GM04503 (cell line): ENCODE data around the gene KCNMA1.
"Not testable (repeated sequence)": the region's sequence is repeated elsewhere in the genome, so short reads cannot be mapped to it uniquely, and the experiment has no call there.

Experiments
- DNase-seq: peaks from one replicate; pipeline ENCODE4 v3.0.0-alpha.2; 2012; ENCODE audit warnings: low read depth

The KCNMA1 gene

DNA sequence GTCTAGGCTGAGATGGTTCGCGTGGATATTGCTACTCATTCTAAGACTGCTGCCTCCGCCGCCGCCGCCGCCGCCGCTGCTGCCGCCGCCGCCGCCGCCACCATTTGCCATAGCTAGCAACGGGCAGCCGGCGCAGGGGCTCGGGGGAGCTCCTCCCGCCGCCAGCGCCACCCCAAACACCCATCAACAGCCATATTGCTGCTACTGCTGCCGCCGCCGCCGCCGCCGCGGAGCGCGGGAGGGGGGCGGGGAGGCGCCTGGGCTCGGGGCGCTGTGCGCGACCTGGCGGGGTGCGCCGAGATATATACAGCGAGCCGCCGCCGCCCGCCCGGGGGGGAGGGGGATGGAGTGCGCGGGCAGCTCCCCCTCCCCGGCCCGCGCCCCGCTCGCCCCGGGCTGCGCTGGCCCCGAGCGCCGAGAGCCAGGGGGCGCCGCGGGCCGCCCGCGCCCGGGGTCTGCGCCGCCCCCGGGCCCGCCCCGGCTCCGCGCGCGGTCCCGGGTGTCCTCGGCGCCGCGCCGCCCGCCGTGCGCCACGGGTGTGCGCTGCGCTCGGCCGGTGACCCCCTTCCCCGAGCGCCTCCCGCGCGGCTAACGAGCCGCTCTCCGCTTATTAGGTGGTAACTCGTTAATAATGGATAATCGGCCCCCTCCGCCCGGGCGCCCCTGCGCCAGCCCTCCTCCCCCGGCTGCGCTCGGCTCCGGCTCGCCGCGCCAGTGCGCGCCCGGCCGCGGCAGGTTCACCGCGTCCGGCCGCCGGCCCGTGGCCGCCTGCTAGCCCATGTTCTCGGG lies at the start of gene KCNMA1:
Gene KCNMA1, minus strand, starts transcription at position 277 of the 789 bp plus-strand sequence.
- no peak for DNase-seq

DNA sequence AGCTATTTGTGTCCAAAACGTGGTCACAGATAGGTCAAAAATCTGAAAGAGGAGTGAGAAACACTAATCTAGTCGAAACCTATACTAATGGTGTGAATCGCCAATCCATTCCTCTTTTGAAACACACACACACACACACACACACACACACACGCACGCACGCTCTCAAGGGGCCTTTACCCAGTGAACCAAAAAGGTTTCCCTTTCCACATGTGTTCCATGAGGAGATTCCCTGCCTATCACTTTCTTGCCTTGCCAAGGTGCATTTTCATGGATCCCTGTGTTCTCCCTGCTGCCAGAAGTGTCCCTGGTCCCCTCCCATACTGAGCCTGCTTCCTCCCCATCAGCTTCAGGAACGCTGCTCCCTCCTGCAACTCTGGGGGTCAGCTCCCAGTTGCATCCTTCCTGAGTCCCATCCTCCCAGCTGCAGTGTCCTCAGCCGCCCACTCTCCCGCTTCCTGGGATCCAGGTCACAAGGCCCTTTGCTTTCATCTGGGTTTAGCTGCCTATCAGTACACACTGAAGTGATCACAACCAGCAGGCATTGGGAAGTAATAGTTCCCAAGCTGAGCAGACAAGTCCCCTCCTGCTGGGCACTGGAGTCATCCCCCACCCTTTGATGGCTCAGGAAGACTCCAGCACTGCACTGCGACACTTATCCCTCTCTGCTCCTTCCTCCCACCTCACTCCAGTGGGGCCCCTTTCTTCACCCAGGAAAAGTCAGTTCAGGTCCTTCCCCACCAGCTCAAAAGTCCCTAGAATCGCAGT lies 49.2 kb upstream of the KCNMA1 start:
- DNase-seq: no peak

DNA sequence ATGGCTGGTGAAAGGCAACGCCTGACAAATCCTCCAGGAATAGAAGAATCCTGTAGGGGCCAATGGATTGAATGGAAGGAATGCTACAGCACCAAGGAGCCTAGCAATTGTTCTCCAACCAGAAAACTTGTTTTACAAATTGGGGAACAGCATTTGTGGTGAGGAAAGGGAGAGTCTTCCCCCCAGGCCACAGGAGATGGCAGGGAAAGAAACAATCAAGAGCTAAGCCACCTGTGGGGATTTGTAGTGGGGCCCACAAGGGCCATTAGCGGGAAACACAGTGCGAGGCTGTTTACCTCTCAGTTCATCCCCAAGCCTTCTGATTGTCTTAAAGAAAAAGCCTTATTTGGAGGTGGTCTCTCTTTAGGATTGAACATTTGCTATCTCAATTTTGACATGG lies 48.5 kb upstream of the KCNMA1 start:
- DNase-seq: no peak

DNA sequence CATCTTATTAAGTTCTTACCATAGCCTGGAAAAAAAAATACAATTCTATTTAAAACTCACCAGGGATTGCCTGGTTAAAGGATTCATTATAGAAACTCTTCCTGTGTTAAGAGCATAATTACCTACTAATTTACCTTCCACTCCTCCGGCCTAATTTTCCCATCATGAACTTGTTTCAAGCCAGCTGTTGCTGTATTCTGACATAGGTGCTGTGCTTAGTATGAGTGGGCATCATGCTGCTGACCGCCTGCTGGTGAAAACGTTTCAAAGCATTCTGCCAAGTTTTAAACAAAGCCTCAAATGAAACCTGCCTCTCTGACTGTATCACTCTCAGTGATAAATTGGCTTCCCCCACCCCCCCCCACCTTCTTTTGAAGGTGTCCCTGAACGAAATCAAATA lies 47.8 kb upstream of the KCNMA1 start:
- no peak for DNase-seq

DNA sequence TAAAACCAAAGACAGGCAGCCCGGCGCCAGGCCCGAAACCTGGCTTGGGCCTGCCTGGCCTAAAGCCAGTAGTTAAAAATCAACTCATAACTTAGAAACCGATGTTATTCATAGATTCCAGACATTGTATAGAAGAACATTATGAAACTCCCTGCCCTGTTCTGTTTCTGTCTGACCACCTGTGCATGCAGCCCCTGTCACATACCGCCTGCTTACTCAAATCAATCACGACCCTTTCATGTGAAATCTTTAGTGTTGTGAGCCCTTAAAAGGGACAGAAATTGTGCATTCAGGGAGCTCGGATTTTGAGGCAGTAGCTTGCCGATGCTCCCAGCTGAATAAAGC lies 45.5 kb upstream of the KCNMA1 start:
- DNase-seq: not testable (repeated sequence)

DNA sequence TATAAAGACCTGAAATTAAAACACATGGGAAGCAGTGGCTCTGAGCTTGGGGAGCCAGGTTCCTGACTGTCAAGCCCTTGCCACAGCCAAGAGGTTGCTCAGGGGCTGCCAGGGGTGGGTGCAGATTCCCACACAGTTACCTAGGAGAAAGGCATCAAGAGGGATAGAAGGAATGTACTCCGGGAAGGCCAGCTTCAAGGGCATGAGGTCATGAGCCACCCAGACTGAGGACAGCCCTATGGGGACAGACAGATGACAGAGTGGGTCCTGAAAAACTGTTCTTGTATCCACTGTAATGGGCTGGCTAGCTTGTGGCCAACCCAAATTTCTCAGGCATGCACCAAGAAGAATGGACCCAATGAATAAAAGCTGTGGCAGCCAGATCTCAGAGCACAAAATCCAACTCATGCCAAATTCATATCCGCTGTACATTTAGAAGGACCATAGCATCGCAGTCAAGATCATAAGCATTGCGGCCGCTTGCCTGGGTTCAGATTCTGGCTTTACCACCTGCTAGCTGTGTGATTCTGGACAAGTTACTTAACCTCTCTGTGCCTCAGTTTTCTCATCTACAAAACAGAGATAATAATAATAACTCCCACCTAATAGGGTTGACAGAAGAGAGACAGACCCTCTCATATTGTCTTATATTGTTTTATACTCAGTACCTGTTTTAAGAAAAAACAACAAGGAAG lies 44.9 kb upstream of the KCNMA1 start:
- DNase-seq: no peak

DNA sequence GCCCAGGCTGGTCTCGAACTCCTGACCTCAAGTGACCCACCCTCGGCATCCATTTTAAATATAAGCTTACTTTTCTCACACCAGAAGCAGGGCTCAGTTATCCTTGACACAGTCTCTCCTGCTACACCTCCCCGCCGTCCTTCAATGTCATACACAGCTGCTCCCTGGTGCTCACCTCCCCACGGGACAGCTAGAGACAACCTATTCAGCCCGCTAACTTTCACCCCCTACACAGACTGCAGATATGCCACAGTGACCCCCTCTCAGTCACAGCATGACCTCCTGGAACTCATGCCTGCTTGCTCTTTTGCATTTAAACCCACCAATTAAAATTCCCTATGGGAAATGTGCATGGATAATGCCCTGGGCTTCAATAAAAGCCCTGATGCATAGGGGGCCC lies 44.2 kb upstream of the KCNMA1 start:
- DNase-seq: no peak

DNA sequence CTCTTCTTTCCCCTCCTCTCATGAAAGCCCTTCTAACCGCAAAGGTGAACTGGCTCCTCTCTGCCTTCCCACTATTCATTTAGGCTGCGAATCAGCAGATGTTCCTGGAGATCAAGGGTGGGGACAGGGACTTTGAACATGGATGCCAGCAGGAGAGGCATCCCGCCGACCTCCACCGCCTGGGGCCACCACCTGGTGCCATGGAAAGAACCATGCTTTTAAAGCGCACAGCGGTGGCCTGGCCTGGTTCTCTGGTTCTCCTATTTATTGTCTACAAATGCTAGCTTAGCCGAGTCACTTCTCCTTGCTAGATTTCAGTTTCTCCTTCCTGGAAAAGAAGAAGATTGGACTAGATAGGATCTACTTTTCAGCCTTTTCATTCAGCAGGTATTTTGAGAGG lies 43.2 kb upstream of the KCNMA1 start:
- DNase-seq: no peak

DNA sequence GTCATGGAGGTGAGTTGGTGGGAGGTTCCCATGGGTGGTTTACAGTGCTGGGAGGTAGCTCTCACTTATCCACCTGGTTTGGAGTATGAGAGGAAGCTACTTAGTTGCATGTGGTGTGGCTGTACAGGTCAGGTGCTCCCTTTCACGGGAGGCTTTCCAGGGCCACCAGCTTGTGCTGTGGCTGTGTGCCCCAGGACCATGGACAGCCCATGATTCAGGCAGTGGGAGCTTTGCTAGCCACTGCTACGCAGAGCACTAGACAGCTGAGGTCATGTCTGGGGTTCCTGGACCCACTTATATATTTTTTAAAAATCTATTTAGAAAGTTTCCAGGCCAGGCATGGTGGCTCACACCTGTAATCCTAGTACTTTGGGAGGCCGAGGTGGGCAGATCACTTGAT lies 42.5 kb upstream of the KCNMA1 start:
- no peak for DNase-seq

DNA sequence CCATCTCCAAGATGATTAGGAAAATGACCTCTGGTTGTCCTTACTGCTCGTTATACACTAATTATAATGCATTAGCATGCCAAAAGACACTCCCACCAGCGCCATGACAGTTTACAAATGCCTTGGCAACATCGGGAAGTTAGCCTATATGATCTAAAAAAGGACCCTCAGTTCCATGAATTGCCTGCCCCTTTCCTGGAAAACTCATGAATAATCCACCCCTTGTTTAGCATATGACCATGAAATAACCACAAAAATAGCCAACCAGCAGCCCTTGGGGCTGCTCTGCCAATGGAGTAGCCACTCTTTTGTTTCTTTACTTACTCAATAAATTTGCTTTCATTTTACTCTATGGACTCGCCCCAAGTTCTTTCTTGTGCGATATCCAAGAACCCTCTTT lies 41.6 kb upstream of the KCNMA1 start:
- DNase-seq: no peak

DNA sequence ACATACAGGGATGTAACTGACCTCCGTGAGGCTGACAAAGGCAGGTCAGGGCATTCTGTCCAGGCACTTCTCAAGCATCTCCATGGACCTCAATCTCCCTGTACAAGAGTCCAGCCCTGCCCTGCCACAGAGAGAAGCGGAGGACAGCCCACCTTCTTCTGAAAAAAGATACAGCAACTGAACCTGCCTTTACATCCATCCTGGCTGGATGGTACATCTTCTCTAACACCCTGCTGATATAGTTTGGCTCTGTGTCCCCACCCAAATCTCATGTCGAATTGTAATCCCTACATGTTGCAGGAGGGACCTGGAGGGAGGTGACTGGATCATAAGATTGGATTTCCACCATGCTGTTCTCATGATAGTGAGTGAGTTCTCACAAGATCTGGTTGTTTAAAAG lies 40.5 kb upstream of the KCNMA1 start:
- no peak for DNase-seq

DNA sequence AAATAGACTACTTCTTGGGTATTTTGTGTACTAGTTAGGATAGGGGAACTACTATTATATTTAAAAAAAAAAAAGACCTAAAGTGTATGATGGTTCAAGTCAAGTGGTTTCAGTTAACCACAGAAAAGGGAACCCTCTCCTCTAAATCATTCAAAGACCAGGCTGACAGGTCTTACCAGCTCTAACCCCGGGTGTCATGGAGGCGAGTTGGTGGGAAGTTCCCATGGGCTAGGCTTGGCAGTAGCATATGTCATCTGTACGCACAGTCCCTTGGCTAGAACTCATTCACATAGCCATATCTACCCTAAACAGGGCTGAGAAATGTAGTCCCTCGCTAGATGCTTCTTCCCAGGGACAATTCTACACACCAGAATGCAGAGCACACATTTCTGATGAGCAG lies 37.7 kb upstream of the KCNMA1 start:
- no peak for DNase-seq

DNA sequence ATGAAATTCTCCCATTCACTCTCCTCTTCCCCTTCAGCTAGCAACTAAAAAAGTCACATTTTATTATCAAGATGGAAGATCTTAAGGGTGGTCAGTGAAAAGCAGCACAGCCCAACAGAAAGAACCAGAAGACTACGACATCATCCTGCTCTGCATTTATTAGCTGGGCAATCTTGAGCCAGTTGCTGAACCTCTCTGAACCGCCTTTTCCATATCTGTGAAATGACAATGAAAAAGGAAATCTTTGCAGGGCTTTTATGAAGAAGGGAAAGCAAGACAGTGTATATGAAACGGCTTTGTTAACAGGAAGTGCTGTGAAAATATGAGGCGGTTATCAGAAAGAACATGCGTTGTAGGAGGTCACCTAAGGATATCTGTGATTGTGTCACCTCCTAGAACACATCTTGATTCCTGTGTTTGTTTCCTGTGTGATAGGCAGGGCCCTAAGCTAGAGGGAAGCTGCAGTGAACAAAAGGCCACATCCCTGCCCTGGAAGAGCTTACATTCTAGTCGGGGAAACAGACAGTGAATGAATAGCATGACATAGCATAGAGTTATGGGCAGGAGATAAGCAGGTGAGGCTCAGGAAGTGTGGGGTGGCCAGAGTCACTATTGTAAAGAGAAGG lies 36.0 kb upstream of the KCNMA1 start:
- no peak for DNase-seq

DNA sequence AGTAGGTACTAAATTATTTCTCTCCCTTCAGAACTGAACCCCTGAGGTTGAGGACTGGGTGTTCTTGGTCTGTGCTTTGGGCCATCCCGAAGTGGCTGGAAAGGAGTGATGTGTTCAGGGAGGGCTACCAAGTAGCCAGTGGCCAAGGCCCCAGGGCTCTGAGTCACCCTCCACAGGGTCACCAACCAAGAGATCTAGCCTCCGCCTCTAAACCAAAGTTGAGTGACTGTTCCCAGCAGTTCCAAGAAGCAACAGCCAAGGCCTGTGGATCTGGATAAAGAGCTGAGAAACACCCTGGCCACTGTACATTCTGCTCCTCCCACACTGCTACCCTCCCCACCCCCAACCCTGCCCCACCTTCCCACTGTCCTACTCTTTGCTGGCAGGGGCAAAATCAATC lies 35.5 kb upstream of the KCNMA1 start:
- no peak for DNase-seq

DNA sequence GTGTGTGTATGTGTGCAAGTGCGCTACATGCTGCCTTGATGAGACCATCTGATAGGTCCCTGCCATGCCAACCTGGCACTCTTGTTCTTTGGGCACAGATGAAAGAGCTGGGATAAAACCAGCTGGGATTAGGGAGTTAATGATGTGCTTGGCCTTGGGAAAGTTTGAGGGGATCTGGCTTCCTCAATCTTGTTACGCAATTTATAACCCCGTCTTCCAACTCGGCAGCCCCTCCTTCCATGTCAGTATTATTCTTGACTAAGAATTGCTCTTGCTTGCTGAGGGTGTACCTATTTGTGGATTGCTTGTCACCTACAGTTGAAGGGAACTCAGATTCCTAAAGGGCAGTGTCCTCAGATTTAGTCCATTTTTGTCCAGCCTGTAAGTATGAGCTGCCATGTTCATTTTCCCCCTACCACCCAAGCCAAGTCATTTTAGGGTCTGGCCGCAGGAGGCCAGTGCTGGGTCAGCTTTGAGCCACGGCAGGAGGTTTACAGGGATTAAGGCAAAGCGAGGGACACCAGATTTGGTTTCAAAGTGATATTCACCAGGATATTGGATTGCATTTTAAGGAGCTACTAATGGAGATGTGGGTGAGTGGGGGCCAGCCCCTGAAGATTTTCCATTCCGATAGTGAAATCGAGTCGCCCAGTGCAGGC lies 34.1 kb upstream of the KCNMA1 start:
- no peak for DNase-seq

DNA sequence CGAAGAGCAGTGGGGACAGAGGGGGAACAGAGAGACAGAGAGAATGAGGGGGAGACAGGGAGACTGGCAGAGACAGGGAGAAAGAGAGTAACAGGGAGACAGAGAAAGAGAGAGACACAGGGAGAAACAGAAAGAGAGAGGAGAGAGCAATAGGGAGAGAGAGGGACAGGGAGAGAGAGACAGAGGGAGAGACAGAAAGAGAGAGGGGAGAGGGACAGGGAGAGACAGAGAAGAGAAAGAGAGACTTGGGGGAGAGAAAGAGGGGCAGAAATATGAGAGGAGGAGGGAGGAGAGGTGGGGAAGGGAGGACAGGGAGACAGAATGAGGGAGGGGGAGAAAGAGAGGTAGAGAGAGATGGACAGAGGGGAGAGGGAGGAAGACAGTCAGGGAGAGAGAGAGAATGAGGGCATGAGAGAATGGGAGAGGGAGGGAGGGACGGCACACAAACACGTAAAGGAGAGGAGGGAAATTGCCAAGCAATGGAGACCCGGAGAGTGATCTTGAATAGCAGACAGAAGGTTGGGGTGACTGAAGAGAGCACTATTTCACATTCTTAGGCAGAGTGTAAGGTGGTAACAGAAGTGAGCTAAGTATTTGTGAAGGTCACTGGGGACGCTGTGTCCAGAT lies 33.3 kb upstream of the KCNMA1 start:
- DNase-seq: no peak

DNA sequence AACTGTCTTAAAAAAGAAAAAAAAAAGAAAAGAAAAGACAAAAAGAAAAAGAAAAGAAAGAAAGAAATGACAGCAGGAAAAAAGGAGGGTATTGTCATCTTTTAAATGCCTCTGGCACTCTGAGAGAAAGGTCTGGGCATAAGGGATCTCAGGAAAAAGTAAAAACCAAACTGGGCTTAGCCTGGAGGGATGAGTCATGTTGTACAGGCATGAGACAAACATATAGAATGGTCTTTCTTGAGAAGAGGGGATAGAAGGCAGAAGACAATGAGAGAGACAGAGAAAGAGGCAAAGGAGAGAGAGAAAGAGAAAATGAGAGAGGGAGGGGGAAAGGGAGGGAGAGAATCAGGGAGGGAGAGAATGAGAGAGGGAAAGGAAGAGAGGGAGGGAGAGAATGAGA lies 32.3 kb upstream of the KCNMA1 start:
- DNase-seq: no peak

DNA sequence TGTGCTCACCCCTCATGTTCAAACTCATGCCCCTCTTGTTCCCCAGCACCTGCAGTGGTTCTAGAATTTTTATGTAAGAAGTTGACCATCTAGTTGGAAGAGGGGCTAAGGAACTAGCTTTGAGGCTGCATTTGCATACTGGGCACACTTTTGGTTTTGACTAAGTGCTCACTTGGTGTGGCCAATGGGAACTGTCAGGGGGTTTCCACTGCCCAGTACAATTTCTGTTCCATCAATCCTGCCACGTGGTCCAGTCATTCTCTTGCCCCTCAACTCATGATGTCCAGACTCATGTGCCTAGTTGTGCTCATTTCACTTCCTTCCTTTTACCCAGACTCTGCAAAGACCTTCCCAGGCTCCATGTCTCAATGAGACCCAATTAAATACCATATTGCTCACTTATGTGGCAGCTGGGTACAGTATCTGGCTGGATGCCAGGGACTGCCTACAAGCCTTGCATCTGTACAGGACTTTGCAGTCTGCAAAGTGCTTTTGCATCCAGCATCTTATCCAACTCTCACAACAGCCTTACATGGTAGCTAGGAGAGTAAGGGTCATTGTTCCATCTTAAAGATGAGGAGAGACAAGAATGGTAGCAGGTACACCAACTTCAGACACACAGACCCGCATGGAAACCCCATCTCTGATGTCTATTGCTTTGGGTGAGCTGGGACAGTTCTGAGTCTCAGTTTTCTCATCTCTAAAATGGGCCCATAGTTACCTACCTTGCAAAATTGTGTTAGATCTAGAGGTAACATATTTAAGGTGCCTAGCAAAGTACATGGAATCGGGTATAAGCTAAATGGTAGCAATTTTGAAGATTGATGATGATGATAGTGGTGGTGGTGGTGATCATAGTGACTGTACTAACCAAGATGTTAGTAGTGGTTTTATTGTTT lies 30.1 kb upstream of the KCNMA1 start:
- no peak for DNase-seq

DNA sequence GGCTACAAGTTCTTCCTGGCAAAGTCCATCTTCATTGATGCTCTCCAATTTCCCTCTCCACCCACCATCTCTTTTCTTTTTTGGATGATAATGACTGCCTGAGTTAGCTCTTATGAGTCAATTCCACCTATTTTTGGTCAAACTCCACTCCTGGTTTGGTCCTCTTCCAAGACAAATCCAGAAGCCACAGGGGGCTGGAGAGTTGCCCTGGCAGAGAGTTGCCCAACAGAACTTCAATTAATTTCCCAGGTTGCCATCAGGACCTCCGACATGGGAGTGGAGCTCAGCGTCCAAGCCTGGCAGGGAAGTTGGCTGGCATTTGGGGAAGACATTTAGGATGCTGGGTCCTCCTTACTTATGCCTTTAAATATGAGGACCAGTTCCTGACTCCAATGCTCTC lies 29.2 kb upstream of the KCNMA1 start:
- DNase-seq: no peak

DNA sequence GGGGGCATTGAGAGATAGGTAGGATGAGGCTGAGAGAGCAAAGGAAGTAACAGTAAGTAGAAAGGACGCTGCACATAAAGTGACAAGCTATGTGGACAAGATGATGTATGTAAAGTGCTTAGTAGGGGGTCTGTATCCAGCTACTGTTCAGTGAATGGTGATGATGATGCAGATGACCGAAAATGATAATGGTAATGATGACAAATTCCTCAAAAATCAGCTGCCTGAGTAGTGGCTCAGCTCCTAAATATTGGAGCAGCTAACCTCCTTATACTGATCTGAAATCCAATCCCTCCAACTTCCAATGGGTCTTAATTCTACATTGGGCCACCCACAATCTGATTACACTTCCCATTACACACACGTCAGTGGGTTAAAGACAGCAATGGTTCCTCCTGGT lies 27.1 kb upstream of the KCNMA1 start:
- no peak for DNase-seq

DNA sequence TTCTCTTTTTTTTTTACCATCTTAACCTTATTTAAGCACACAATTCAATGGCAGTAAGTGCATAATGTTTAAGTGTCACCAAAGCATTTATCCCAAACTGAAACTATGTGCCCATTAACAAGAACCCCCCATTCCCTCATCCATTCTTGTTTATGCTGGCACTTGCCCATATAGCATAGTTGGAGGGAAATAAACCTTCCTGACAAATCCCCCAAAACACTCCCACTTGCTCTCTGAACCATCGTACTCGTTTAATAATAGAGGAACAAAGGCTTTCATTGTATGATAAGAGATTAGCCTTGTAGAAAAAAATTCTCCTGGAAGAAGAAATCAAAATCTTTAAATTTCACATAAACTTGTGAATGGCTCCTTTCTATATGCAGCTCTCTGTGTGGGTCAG lies 26.4 kb upstream of the KCNMA1 start:
- no peak for DNase-seq
